ENCODE results near the gene RHOD.

GRCh38 chr11:67041602-67042001 lies 15.0 kb upstream of the RHOD start:
- TF ChIP-seq CTCF (IDR thresholded peaks at IDR 0.05): no peak
- TF ChIP-seq POLR2AphosphoS5 (IDR thresholded peaks at IDR 0.05): no peak
- TF ChIP-seq POLR2A (IDR thresholded peaks at IDR 0.05): no peak
- TF ChIP-seq EP300 (IDR thresholded peaks at IDR 0.05): no peak
